NCI-H187 (cell line): Measurements from ENCODE around the gene MS4A18.

Source experiments
- DNase-seq, 2 experiments: peaks; one replicate each; lab custom pipeline; 2025; lab: John Stamatoyannopoulos, UW

MS4A18 gene

DNA sequence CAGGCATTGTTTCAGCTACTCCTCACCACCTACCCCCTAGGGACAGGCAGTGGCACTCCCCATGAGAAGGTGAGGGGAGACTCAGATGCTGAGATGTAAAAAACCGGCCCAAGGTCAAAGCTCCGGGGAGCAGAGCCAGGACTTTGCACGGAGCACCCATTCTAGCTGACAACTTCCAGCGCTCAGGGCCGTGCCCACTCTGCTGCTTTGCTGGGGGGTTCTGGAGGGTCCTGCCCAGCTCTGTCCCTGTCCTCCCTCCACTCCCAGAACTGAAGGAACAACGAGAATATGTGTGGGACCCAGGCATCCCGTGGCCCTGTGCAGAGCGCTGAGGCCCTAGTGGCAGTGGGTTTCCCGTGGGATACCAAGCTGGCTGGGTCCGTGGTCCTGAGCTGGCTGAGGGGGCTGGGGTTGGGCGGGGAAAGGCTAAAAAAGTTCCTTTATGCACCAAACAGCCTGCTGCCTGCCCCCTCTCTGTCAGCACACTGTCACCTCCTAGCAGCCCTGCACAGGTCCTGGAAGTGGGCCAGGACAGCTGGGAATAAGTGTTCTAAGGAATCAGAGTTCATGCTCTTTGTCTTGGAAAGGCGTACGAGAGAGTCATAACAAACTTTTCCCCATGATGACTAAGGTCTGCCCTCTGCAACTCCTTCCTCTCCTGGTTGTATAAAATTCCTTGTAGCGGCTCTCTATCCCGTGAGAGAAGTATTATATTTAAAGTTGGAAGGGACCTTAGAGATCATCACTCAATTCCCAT is 62.5 kb downstream of the MS4A18 start:
- DNase-seq = no peak

DNA sequence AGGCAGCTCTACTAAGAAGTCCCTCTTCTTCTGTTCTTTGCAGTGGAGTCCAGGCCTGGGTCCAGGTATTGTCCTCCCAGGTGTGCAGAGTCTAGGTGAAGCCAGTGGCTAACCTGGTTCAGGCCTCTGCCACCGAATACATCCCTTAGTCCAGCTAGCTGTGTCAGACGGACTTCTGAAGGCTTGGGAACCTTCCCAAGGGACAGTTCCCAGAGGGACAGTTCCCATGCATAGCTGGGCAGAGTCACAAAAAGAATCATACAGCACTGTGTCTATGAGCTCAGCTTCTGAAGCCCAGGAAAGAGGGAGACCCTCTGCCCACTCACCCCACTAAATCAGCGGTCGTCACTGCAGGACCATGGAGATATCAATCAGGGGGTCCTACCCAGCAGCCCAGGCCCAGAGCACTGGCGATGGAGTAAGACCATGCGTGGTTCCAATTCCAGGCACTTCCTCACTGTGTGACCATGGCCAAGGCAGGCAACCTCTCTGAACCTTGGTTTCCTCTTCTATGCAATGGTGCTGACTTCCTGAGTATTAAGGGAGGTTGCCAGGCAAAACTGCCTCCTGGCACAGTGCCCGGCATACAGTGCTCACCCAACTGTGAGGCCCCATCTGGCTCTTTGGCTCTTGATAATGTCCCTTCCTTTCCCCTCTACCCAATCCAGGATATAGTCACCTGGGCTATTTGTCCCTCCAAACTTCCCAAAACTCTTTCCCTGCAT is 64.0 kb downstream of the MS4A18 start:
- DNase-seq = no peak

DNA sequence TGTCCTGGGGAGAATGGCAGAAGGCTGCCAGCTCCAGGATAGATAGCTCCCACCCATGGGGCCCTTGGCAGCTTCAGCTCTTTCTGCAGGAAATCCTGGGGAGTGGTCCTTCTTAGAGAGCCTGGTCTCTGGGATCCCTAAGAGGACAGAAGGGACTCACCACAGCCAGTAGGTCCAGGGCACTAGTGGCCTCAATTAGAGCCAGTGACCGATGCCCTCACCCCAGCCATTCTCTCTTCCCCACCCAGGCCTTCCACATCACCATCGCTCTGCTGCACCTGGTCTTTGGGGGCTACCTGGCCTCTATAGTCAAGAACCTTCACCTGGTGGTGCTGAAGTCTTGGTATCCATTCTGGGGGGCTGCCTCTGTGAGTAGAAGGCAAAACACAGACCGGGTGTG is 66.2 kb downstream of the MS4A18 start:
- no peak for DNase-seq

DNA sequence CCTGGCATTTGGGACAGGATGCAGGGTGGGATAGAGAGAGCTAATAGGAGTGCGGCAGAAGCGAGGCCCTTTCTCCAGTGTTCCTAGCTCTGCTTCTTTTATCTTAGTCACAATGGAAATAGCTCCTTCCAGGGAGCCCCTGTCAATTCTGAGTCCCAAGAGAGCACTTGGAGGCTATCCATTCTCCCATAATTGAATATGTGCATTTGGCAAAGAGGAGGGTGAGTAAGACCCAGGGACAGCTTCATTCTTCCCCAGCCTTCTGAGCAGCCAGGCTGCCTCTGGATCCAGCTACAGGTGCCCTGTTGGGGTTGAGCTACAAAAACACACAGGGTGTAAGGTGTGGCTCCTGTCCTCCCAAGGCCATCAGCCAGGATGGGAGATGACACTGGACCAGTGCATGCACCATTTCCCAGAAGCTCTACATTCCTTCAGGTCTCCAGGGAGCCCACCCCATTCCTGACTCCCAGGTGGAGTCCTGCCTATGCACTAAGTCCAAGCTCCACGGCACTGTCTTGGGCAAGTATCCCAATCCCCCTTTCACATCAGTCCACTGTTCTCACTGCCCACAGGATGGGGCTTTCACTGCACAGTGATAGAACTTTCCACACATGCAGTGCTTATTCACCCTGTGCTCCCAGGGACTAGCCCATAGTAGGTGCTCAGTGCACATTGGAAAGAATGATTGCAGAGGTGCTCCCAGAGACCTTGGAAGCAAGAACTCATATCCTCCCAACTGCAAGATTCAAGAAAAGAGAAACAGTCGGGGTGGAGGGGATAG is 66.8 kb downstream of the MS4A18 start:
- no peak for DNase-seq

DNA sequence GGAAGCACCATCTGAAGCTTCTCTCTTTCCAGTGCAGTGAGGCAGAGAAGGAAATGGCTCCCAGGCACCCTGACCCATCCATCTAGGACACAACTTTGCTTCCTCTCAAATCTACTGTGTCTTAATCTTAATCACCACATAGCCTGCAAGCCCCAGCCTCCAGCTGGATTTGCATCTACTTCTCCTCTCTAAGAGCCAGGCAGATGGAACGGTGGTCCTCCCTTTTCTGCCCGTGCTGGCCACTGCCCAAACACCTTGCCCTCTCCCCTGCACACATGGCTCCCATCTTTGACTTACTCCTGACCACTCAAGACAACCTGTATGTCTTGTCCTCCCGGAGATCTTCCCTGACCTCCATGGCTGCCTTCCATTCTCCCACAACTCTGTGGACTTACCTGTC is 68.0 kb downstream of the MS4A18 start:
- no peak for DNase-seq
